Endothelial cell (in vitro differentiated cells): ENCODE data around the gene COL4A4. TPM values are rescaled to one million over a fixed set of nuclear protein-coding genes. Genes with fewer than 3 reads are reported as not detected.

Source experiments
- DNase-seq: peaks from one replicate; pipeline ENCODE4 v3.0.0; 2021; ENCODE audit warnings: low spot score
- H3K27ac Mint-ChIP-seq: one replicate; pipeline ENCODE4 v1.8.0; 2021; ENCODE audit warnings: mixed read lengths, inconsistent platforms; ENCODE audit not compliant: unreplicated experiment
- H3K27me3 Mint-ChIP-seq: one replicate; pipeline ENCODE4 v1.8.0; 2021; ENCODE audit warnings: mild to moderate bottlenecking, moderate library complexity, mixed read lengths, inconsistent platforms; ENCODE audit not compliant: unreplicated experiment
- H3K36me3 Mint-ChIP-seq: one replicate; pipeline ENCODE4 v1.8.0; 2021; ENCODE audit warnings: mild to moderate bottlenecking, low read depth, mixed read lengths, inconsistent platforms; ENCODE audit not compliant: unreplicated experiment
- H3K4me1 Mint-ChIP-seq: one replicate; pipeline ENCODE4 v1.8.0; 2021; ENCODE audit warnings: mild to moderate bottlenecking, mixed read lengths, inconsistent platforms; ENCODE audit not compliant: unreplicated experiment
- H3K4me3 Mint-ChIP-seq: one replicate; pipeline ENCODE4 v1.8.0; 2021; ENCODE audit warnings: mild to moderate bottlenecking, mixed read lengths, inconsistent platforms; ENCODE audit not compliant: unreplicated experiment
- H3K9me3 Mint-ChIP-seq: one replicate; pipeline ENCODE4 v1.8.0; 2021; ENCODE audit warnings: mixed read lengths, inconsistent platforms; ENCODE audit not compliant: unreplicated experiment
- total RNA-seq: library from RNA; stranded (reverse); fragmentation: NEBNext Ultra II Directional; extraction: Animal tissue kit (Norgen Biotek cat#: 25700); gene quantifications from one replicate; pipeline ENCODE4 v1.2.1, GENCODE V29; 2021; ENCODE audit not compliant: unreplicated experiment
- TF ChIP-seq, protein P1 (sequence below): fragments of 200-600 bp; sonication (generic); IDR thresholded peaks from one replicate; pipeline ENCODE4 v1.5.0; 2021; ENCODE audit warnings: antibody characterized with exemption; ENCODE audit not compliant: unreplicated experiment

COL4A4 gene
- total RNA-seq, 1 donor from 2014 or later: 0.15 TPM

DNA sequence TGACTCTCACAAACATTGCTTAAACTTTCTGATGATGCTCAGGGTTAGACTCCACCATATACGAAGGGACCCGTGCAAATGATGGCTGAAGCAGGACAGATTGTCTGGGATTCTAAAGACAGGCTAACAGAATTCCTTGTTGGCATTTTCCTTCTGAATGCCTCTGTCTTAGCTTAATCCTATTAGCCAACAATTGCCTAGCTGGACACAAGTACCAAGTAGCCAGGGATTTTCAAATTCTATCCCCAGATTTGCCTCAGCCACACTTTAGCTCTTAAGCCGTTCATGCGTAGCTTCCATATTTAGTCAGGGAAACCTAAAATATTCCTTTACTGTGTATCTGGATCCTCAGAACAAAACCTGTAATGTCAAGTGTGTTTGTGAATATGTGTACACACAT, 40.4 kb upstream of the COL4A4 start:
- Mint-ChIP-seq H3K9me3 (no peaks in the 10 kb centered on the region), H3K27me3 (peaks cover 1% of the 10 kb centered on the region), H3K4me3 (no peak overlapping the region), H3K36me3 (no peaks in the 10 kb centered on the region), H3K4me1 (peaks cover 19% of the 10 kb centered on the region), H3K27ac (no peak overlapping the region)
- DNase-seq: no peak
- TF ChIP-seq, protein P1, sequence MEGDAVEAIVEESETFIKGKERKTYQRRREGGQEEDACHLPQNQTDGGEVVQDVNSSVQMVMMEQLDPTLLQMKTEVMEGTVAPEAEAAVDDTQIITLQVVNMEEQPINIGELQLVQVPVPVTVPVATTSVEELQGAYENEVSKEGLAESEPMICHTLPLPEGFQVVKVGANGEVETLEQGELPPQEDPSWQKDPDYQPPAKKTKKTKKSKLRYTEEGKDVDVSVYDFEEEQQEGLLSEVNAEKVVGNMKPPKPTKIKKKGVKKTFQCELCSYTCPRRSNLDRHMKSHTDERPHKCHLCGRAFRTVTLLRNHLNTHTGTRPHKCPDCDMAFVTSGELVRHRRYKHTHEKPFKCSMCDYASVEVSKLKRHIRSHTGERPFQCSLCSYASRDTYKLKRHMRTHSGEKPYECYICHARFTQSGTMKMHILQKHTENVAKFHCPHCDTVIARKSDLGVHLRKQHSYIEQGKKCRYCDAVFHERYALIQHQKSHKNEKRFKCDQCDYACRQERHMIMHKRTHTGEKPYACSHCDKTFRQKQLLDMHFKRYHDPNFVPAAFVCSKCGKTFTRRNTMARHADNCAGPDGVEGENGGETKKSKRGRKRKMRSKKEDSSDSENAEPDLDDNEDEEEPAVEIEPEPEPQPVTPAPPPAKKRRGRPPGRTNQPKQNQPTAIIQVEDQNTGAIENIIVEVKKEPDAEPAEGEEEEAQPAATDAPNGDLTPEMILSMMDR: no peak

DNA sequence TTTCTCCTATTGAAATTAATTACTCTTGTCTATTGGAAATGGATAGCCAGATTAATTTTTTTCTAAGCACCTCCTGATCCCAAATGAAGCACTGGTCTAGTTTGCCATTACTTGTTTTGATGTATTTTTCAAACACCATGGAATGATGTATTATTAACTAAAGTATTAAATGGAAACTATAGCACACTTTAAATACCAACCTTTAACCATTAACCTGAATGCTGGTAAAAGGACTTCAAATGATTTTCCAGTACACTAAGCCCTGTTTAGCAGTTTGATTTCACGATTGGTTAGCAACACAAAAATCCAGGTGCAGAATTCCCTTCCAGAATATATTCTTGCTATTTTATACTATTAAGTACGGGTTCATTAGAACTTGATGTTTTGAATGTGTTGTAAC, 37.8 kb upstream of the COL4A4 start:
- Mint-ChIP-seq H3K9me3 (no peaks in the 10 kb centered on the region), H3K36me3 (no peaks in the 10 kb centered on the region), H3K4me1 (peaks cover 6% of the 10 kb centered on the region), H3K27me3 (no peaks in the 10 kb centered on the region), H3K27ac (no peak overlapping the region), H3K4me3 (no peak overlapping the region)
- TF ChIP-seq, protein P1: no peak
- no peak for DNase-seq

DNA sequence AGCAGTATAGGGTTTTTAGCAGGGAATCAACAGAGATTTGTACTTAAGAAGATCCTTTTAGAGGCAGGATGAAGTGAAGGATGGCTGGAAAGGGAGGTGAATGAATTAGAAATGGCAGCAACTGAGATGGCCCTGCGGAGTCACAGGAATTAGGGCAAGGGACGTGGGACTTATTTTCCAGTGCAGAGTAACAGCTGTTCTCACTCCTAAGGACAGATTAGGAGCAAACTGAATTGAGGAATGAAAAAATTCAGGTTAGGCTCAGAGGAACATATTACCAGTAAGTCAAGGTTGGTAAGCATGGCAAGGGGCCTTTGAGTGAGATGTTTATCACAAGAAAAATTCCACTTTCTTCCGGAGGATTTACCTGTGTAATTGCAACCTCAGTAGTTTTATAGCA, 34.9 kb upstream of the COL4A4 start:
- Mint-ChIP-seq H3K9me3 (no peaks in the 10 kb centered on the region), H3K27me3 (no peaks in the 10 kb centered on the region), H3K36me3 (no peaks in the 10 kb centered on the region), H3K27ac (no peak overlapping the region), H3K4me1 (no peaks in the 10 kb centered on the region), H3K4me3 (no peak overlapping the region)
- DNase-seq: no peak
- TF ChIP-seq, protein P1: no peak

DNA sequence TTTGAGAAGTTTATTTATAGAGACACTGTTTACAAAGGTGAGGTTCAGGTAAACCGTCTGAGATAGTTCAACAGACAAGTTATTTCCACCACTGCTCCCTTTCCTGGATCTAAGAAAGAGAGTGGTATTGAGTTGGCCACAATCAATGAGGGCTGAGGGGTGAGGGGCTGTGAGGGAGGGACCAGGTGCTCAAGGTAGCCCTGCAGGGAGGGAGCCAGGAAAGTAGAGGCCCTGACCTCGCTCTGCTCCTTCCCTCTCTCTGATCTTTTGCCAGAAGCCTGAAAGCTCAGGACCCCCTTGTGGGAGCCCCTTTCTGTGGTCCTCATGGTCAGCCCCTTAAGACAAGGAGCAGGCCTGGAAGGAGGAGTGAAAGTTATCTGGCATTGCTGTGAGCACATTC, 30.2 kb upstream of the COL4A4 start:
- H3K27me3 Mint-ChIP-seq: peaks cover 1% of the 10 kb centered on the region
- H3K36me3 Mint-ChIP-seq: no peaks in the 10 kb centered on the region
- TF ChIP-seq, protein P1: no peak
- no peak overlapping the region for H3K27ac Mint-ChIP-seq
- no peaks in the 10 kb centered on the region for H3K9me3 Mint-ChIP-seq
- no peak overlapping the region for H3K4me3 Mint-ChIP-seq
- no peaks in the 10 kb centered on the region for H3K4me1 Mint-ChIP-seq
- no peak for DNase-seq

DNA sequence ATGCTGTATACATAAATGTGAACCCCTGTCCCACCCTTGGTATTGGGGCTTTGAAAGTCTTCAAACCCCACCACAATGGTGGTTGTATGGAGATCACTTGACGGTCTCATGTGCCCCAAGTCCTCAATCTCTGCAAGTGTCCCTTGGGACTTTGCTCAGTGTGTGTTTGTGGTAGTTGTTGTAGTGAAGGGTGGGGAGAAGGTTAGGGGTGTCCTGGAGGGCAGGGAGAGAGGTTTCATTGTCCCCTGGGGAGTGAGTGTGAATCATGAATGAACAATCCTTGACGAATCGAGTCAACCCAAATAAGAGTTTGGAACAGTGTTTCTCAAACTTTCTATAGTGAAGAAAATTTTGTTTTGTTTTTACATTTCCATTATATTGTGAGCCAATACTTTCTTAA, 28.5 kb upstream of the COL4A4 start:
- Mint-ChIP-seq H3K27me3 (peaks cover 1% of the 10 kb centered on the region), H3K9me3 (no peaks in the 10 kb centered on the region), H3K4me3 (no peak overlapping the region), H3K4me1 (no peaks in the 10 kb centered on the region), H3K36me3 (no peaks in the 10 kb centered on the region), H3K27ac (no peak overlapping the region)
- TF ChIP-seq, protein P1: no peak
- DNase-seq: no peak
